ENCODE results near the gene FBXW5. TPM values are rescaled to one million over a fixed set of nuclear protein-coding genes. Genes with fewer than 3 reads are reported as not detected.

FBXW5 gene
- total RNA-seq, 1 experiment from 2014 or later, result 72.6 TPM

GRCh38 chr9:136935651-136936050 is 8.9 kb downstream of the FBXW5 start:
- Histone ChIP-seq H3K4me1 (ENCODE audit: control insufficient read depth, insufficient read depth, low read length) (no peaks in the 10 kb centered on the region), H3K4me3 (ENCODE audit: low read depth in 2 of 2, low read length in 2 of 2) (no peak overlapping the region), H3K9me3 (ENCODE audit: control insufficient read depth, insufficient read depth, low read depth, low read length) (no peaks in the 10 kb centered on the region), H3K27ac (ENCODE audit: low read length) (no peak overlapping the region), H3K27me3 (ENCODE audit: control insufficient read depth, insufficient read depth, low read length) (no peaks in the 10 kb centered on the region), H3K36me3 (ENCODE audit: control insufficient read depth, insufficient read depth, low read length) (no peaks in the 10 kb centered on the region; the same call in 1 of the 2 replicates)
- intact Hi-C loops (cut with micrococcal nuclease; ENCODE audit: unreplicated experiment) (no loop called here), in situ Hi-C loops (cut with HindIII; ENCODE audit: low pct_unique_long_range_greater_than_20kb, low sequenced_read_pairs) (no loop called here)
- CTCF ChIA-PET, result no interaction called here
- POLR2A ChIA-PET, result no interaction called here
- DNase-seq (ENCODE audit: low read depth, low spot score) (no peak), ATAC-seq (no peak)
- TF ChIP-seq TCF7L2 (IDR thresholded peaks at IDR 0.05; ENCODE audit: low read depth, low read length), result no peak
- TF ChIP-seq CTCF (IDR thresholded peaks at IDR 0.05), result no peak
- TF ChIP-seq REST (IDR thresholded peaks at IDR 0.05; ENCODE audit: insufficient read depth in 1 of 2, low read depth in 2 of 2, low read length in 1 of 2), result no peak
- TF ChIP-seq SIN3A (IDR thresholded peaks at IDR 0.05; ENCODE audit: borderline replicate concordance, insufficient read depth, low read depth, low read length), result no peak
- no peak for TF ChIP-seq POLR2AphosphoS5 (IDR thresholded peaks at IDR 0.05; ENCODE audit: low read depth, low read length)
- no TSS peak for BruUV-seq (replicated peaks)

- no TSS peak for BruUV-seq (replicated peaks)
- POLR2A ChIA-PET, result no interaction called here
- H3K27me3 ChIP-seq (ENCODE audit: control insufficient read depth, insufficient read depth, low read length), result no peaks in the 10 kb centered on the region
- TF ChIP-seq CTCF (IDR thresholded peaks at IDR 0.05) (no peak), POLR2AphosphoS5 (IDR thresholded peaks at IDR 0.05; ENCODE audit: low read depth, low read length) (no peak)
- no peak overlapping the region for H3K4me3 ChIP-seq (ENCODE audit: low read depth in 2 of 2, low read length in 2 of 2)
- intact Hi-C loops (cut with micrococcal nuclease; ENCODE audit: unreplicated experiment), result no loop called here
- in situ Hi-C loops (cut with HindIII; ENCODE audit: low pct_unique_long_range_greater_than_20kb, low sequenced_read_pairs), result no loop called here
- no peaks in the 10 kb centered on the region; the same call in 1 of the 2 replicates for H3K36me3 ChIP-seq (ENCODE audit: control insufficient read depth, insufficient read depth, low read length)
- H3K27ac ChIP-seq (ENCODE audit: low read length), result no peak overlapping the region
- CTCF ChIA-PET, result no interaction called here
- H3K4me1 ChIP-seq (ENCODE audit: control insufficient read depth, insufficient read depth, low read length), result no peaks in the 10 kb centered on the region
- H3K9me3 ChIP-seq (ENCODE audit: control insufficient read depth, insufficient read depth, low read depth, low read length), result no peaks in the 10 kb centered on the region
- ATAC-seq, result no peak
- DNase-seq (ENCODE audit: low read depth, low spot score), result no peak
Observed at GRCh38 chr9:136934277-136934676, 10.3 kb downstream of the FBXW5 start.
